ENCODE measurements around the gene IP6K3.

Gene IP6K3

GRCh38 chr6:33735216-33735615, 11.5 kb downstream of the IP6K3 start:
- TF ChIP-seq REST (IDR thresholded peaks at IDR 0.05; ENCODE audit: insufficient read depth in 1 of 2, low read depth in 2 of 2, low read length in 2 of 2) (no peak), SIN3A (IDR thresholded peaks at IDR 0.05; ENCODE audit: borderline replicate concordance, insufficient read depth, low read length) (no peak), FOXP2 (optimal IDR thresholded peaks at IDR 0.05; ENCODE audit: borderline replicate concordance, extremely low read depth, extremely low read length, insufficient read depth) (no peak), TAF1 (IDR thresholded peaks at IDR 0.05; ENCODE audit: borderline replicate concordance, insufficient read depth, low read length) (no peak), POLR2AphosphoS5 (IDR thresholded peaks at IDR 0.05; ENCODE audit: low read depth, low read length) (no peak)

DNA sequence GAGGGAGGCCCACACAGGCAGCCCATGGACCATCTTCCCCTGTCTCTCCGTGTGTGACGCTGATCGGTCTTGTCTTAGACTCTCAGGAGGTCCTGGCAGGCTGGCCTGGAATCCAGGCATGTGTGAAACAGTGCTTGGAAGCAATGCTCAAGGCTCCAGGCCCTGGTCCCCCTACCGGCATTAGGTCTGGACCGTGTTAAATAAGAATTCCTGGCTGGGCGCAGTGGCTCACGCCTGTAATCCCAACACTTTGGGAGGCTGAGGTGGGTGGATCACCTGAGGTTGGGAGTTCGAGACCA, 13.0 kb downstream of the IP6K3 start:
- TF ChIP-seq SIN3A (IDR thresholded peaks at IDR 0.05; ENCODE audit: borderline replicate concordance, insufficient read depth, low read length) = no peak
- TF ChIP-seq REST (IDR thresholded peaks at IDR 0.05; ENCODE audit: insufficient read depth in 1 of 2, low read depth in 2 of 2, low read length in 2 of 2) = no peak

GRCh38 chr6:33732817-33733708, 13.6 kb downstream of the IP6K3 start:
- TF ChIP-seq SIN3A (IDR thresholded peaks at IDR 0.05; ENCODE audit: borderline replicate concordance, insufficient read depth, low read length) (no peak), POLR2AphosphoS5 (IDR thresholded peaks at IDR 0.05; ENCODE audit: low read depth, low read length) (no peak), FOXP2 (optimal IDR thresholded peaks at IDR 0.05; ENCODE audit: borderline replicate concordance, extremely low read depth, extremely low read length, insufficient read depth) (no peak), TAF1 (IDR thresholded peaks at IDR 0.05; ENCODE audit: borderline replicate concordance, insufficient read depth, low read length) (no peak), REST (IDR thresholded peaks at IDR 0.05; ENCODE audit: insufficient read depth in 1 of 2, low read depth in 2 of 2, low read length in 2 of 2) (no peak)

DNA sequence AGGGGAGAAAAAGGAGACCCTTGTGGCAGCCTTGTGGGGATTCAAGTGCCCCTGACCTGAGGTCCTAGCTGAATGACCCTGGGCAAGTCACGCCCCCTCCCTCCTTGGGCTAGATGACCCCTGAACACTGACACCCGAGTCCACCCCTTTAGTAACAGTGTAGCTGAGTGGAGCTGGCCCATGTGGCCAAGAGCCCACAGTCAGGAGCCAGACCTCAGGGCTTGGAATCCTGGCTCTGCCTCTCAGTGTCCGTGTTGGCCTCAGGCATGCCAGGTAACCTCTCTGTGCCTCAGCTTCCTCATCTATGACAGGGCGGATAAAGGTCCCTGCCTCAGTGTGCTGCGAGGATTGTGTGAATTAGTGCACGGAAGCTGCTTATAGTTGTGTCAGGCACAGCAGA, 14.3 kb downstream of the IP6K3 start:
- TF ChIP-seq POLR2AphosphoS5 (IDR thresholded peaks at IDR 0.05; ENCODE audit: low read depth, low read length) = no peak
- TF ChIP-seq TAF1 (IDR thresholded peaks at IDR 0.05; ENCODE audit: borderline replicate concordance, insufficient read depth, low read length) = no peak
- no peak for TF ChIP-seq FOXP2 (optimal IDR thresholded peaks at IDR 0.05; ENCODE audit: borderline replicate concordance, extremely low read depth, extremely low read length, insufficient read depth)
- TF ChIP-seq REST (IDR thresholded peaks at IDR 0.05; ENCODE audit: insufficient read depth in 1 of 2, low read depth in 2 of 2, low read length in 2 of 2) = no peak
- TF ChIP-seq SIN3A (IDR thresholded peaks at IDR 0.05; ENCODE audit: borderline replicate concordance, insufficient read depth, low read length) = no peak

All from PFSK-1 (cell line).